Nephron (organoid): ENCODE results near the gene ITK.

Experiments used
- H3K27ac Mint-ChIP-seq, 3 experiments: 2 replicates each; pipeline ENCODE4 v1.8.0; 2020; ENCODE audit warnings: mixed read lengths in 3 of 3, mild to moderate bottlenecking in 2 of 3, moderate library complexity in 1 of 3
- H3K27me3 Mint-ChIP-seq: 2 replicates; pipeline ENCODE4 v1.8.0; 2021; ENCODE audit warnings: low read depth, mild to moderate bottlenecking, moderate library complexity, mixed read lengths
- H3K36me3 Mint-ChIP-seq: 2 replicates; pipeline ENCODE4 v1.8.0; 2020; ENCODE audit warnings: low read depth, mixed read lengths
- H3K4me1 Mint-ChIP-seq: 2 replicates; pipeline ENCODE4 v1.8.0; 2020; ENCODE audit warnings: mixed read lengths
- H3K4me3 Mint-ChIP-seq, 3 experiments: 2 replicates each; pipeline ENCODE4 v1.8.0; 2020; ENCODE audit warnings: mild to moderate bottlenecking in 3 of 3, mixed read lengths in 3 of 3, moderate library complexity in 2 of 3
- H3K9me3 Mint-ChIP-seq: 2 replicates; pipeline ENCODE4 v1.8.0; 2020; ENCODE audit warnings: mixed read lengths
- CTCF ChIP-seq, 3 experiments: fragments of 200-600 bp; sonication (generic); IDR thresholded peaks; one replicate each; pipeline ENCODE4 v1.5.0; 2021; ENCODE audit warnings: antibody characterized with exemption in 3 of 3; ENCODE audit not compliant: unreplicated experiment in 3 of 3

The ITK gene

GRCh38 chr5:157300564-157300963, 119.9 kb downstream of the ITK start:
- H3K27me3 Mint-ChIP-seq: no peaks in the 10 kb centered on the region
- peaks cover 24% of the 10 kb centered on the region for H3K36me3 Mint-ChIP-seq
- no peak overlapping the region for H3K27ac Mint-ChIP-seq
- peaks cover 3% of the 10 kb centered on the region for H3K9me3 Mint-ChIP-seq
- peaks cover 3% of the 10 kb centered on the region for H3K4me1 Mint-ChIP-seq
- TF ChIP-seq CTCF (IDR thresholded peaks at IDR 0.05; ENCODE audit: unreplicated experiment in 3 of 3): no peak
- no peak overlapping the region for H3K4me3 Mint-ChIP-seq

- Mint-ChIP-seq H3K4me3 (no peak overlapping the region), H3K9me3 (peaks cover 3% of the 10 kb centered on the region), H3K36me3 (peaks cover 21% of the 10 kb centered on the region), H3K27ac (no peak overlapping the region), H3K4me1 (peaks cover 4% of the 10 kb centered on the region), H3K27me3 (no peaks in the 10 kb centered on the region)
- no peak for TF ChIP-seq CTCF (IDR thresholded peaks at IDR 0.05; ENCODE audit: unreplicated experiment in 3 of 3)
Measured at GRCh38 chr5:157301066-157301465, 120.4 kb downstream of the ITK start.

- Mint-ChIP-seq H3K9me3 (peaks cover 3% of the 10 kb centered on the region), H3K36me3 (peaks cover 14% of the 10 kb centered on the region), H3K27ac (no peak overlapping the region), H3K4me1 (peaks cover 5% of the 10 kb centered on the region), H3K4me3 (no peak overlapping the region), H3K27me3 (no peaks in the 10 kb centered on the region)
- TF ChIP-seq CTCF (IDR thresholded peaks at IDR 0.05; ENCODE audit: unreplicated experiment in 3 of 3): no peak
Measured at GRCh38 chr5:157303023-157303422, 122.4 kb downstream of the ITK start.

- Mint-ChIP-seq H3K9me3 (peaks cover 3% of the 10 kb centered on the region), H3K4me1 (peaks cover 5% of the 10 kb centered on the region), H3K36me3 (peaks cover 10% of the 10 kb centered on the region), H3K27ac (no peak overlapping the region), H3K27me3 (no peaks in the 10 kb centered on the region), H3K4me3 (no peak overlapping the region)
- no peak for TF ChIP-seq CTCF (IDR thresholded peaks at IDR 0.05; ENCODE audit: unreplicated experiment in 3 of 3)
Measured at GRCh38 chr5:157303667-157304327, 123.2 kb downstream of the ITK start.
